OCI-LY7 (cell line): ENCODE measurements around the gene FSD2. TPM values are rescaled to one million over a fixed set of nuclear protein-coding genes. Genes with fewer than 3 reads are reported as not detected.

Experiments
- BruUV-seq: library from RNA; stranded (reverse); fragments of 400-500 nt; replicated peaks from 2 replicates; lab custom pipeline; 2021; lab: Mats Ljungman, UMichigan
- CTCF ChIA-PET: fragments of 300-600 bp; sonication (Branson Sonifier 250); formaldehyde crosslinking; loops from one replicate; lab custom pipeline; 2022; ENCODE audit warnings: antibody characterized with exemption; ENCODE audit not compliant: unreplicated experiment; lab: Charles Lee
- POLR2A ChIA-PET: fragments of 300-600 bp; sonication (Branson Sonifier 250); formaldehyde crosslinking; loops from one replicate; lab custom pipeline; 2022; ENCODE audit warnings: antibody characterized with exemption; lab: Charles Lee
- DNase-seq: peaks from one replicate; pipeline ENCODE4 v3.0.0-alpha.2; 2015; ENCODE audit warnings: low spot score
- H2AFZ ChIP-seq: fragments of 200-600 bp; sonication (generic), shearing (Covaris generic); 2 replicates; pipeline ENCODE4 v1.6.1; 2014; ENCODE audit warnings: mild to moderate bottlenecking, antibody characterized with exemption, low read length, moderate library complexity
- H3K27ac ChIP-seq: fragments of 200-600 bp; sonication (generic); 2 replicates; pipeline ENCODE4 v1.5.1; 2014; ENCODE audit warnings: mixed run types, low read depth, mild to moderate bottlenecking, moderate library complexity, low read length, inconsistent platforms; ENCODE audit not compliant: poor library complexity, severe bottlenecking
- H3K36me3 ChIP-seq: fragments of 200-600 bp; sonication (generic); 2 replicates; pipeline ENCODE4 v1.6.1; 2014; ENCODE audit warnings: mild to moderate bottlenecking, antibody characterized with exemption, low read length, moderate library complexity, mixed read lengths; ENCODE audit not compliant: insufficient read depth
- H3K4me1 ChIP-seq: fragments of 200-600 bp; sonication (generic); 2 replicates; pipeline ENCODE4 v1.5.1; 2014; ENCODE audit warnings: mild to moderate bottlenecking, low read length; ENCODE audit not compliant: insufficient read depth, poor library complexity, severe bottlenecking
- H3K4me2 ChIP-seq: fragments of 200-600 bp; sonication (generic); 2 replicates; pipeline ENCODE4 v1.6.1; 2014; ENCODE audit warnings: mild to moderate bottlenecking, low read length
- H3K4me3 ChIP-seq: fragments of 200-600 bp; sonication (generic); 2 replicates; pipeline ENCODE4 v1.5.1; 2014; ENCODE audit warnings: mild to moderate bottlenecking, low read depth, low read length; ENCODE audit not compliant: poor library complexity, severe bottlenecking
- H3K79me2 ChIP-seq: fragments of 200-600 bp; sonication (generic); 2 replicates; pipeline ENCODE4 v1.6.1; 2016; ENCODE audit warnings: low read depth, mild to moderate bottlenecking, low read length, moderate library complexity, mixed read lengths; ENCODE audit not compliant: insufficient read depth
- H3K9me2 ChIP-seq: fragments of 200-600 bp; sonication (generic); 2 replicates; pipeline ENCODE4 v1.6.1; 2016; ENCODE audit warnings: mild to moderate bottlenecking, low read length, mixed read lengths; ENCODE audit not compliant: insufficient read depth
- H3K9me3 ChIP-seq: fragments of 200-600 bp; sonication (generic); 2 replicates; pipeline ENCODE4 v1.6.1; 2014; ENCODE audit warnings: mild to moderate bottlenecking, mixed run types, low read length, mixed read lengths
- H4K20me1 ChIP-seq: fragments of 200-600 bp; sonication (generic); 2 replicates; pipeline ENCODE4 v1.6.1; 2014; ENCODE audit warnings: mild to moderate bottlenecking, antibody characterized with exemption, low read length, moderate library complexity, mixed read lengths; ENCODE audit not compliant: insufficient read depth
- CTCF ChIP-seq: fragments of 200-600 bp; sonication (generic); conservative IDR thresholded peaks from 2 replicates; pipeline ENCODE4 v1.5.1; 2014; ENCODE audit warnings: mild to moderate bottlenecking, antibody characterized with exemption, low read length, moderate library complexity, mixed read lengths
- EZH2phosphoT487 ChIP-seq: fragments of 200-600 bp; sonication (generic); IDR thresholded peaks from 2 replicates; pipeline ENCODE4 v1.6.1; 2018; ENCODE audit warnings: low read depth, borderline replicate concordance, mild to moderate bottlenecking, mixed run types, antibody characterized with exemption, low read length, moderate library complexity, mixed read lengths
- intact Hi-C: fragments of 100-400 bp; cut with micrococcal nuclease; formaldehyde crosslinking; loops from one replicate; pipeline ENCODE4 v1.10.0; 2022; ENCODE audit not compliant: unreplicated experiment
- total RNA-seq, 2 experiments: library from RNA; depleted of rRNA in 1 of 2; stranded (reverse); fragments of >200 nt in 1 of 2; shearing (Covaris generic) in 1 of 2; gene quantifications; 2 replicates each; pipeline ENCODE4 v1.2.3, GENCODE V29; 2014 to 2022

Gene FSD2
- total RNA-seq, 2 experiments from 2014 or later = 0.32 to 0.92 TPM

GRCh38 chr15:82810890-82811426 is 5.1 kb upstream of the FSD2 start:
- H3K4me3 ChIP-seq = peak overlapping the region; percentile 95
- H4K20me1 ChIP-seq = peaks cover 8% of the 10 kb centered on the region
- BruUV-seq = TSS peak; percentile 65
- no peak overlapping the region for H2AFZ ChIP-seq
- POLR2A ChIA-PET = interaction anchor here (0.7 to 4.0 kb wide), 5 partner anchors 27 to 255 kb away, joined by 3 to 26 read pairs (median 4); no protein-coding TSS in a partner anchor
- peak; percentile 36 for DNase-seq
- TF ChIP-seq CTCF (no peak), EZH2phosphoT487 (no peak)
- intact Hi-C loops = loop anchor here (2.0 kb wide), 1 partner anchor 34 kb away; no protein-coding TSS in a partner anchor
- H3K9me2 ChIP-seq = no peaks in the 10 kb centered on the region
- peak overlapping the region; percentile 91 for H3K27ac ChIP-seq
- CTCF ChIA-PET = no interaction called here
- H3K9me3 ChIP-seq = no peaks in the 10 kb centered on the region
- peaks cover 34% of the 10 kb centered on the region for H3K36me3 ChIP-seq
- peak overlapping the region; percentile 79 for H3K4me2 ChIP-seq
- H3K4me1 ChIP-seq = peaks cover 42% of the 10 kb centered on the region
- peaks cover 53% of the 10 kb centered on the region for H3K79me2 ChIP-seq

- Histone ChIP-seq H3K4me1 (peaks cover 49% of the 10 kb centered on the region), H3K79me2 (peaks cover 48% of the 10 kb centered on the region), H3K4me3 (peak overlapping the region; percentile 95), H3K9me3 (no peaks in the 10 kb centered on the region), H3K4me2 (peak overlapping the region; percentile 79), H4K20me1 (peaks cover 8% of the 10 kb centered on the region), H2AFZ (0 out of 2 replicates have a peak overlapping the region, but pooled peaks have one; percentile 1), H3K27ac (peak overlapping the region; percentile 91), H3K9me2 (no peaks in the 10 kb centered on the region), H3K36me3 (peaks cover 27% of the 10 kb centered on the region)
- CTCF ChIA-PET = no interaction called here
- POLR2A ChIA-PET = interaction anchor here (0.7 to 4.0 kb wide), 4 partner anchors 28 to 255 kb away, joined by 3 to 26 read pairs (median 4); no protein-coding TSS in a partner anchor
- DNase-seq = peak; percentile 64
- no TSS peak for BruUV-seq
- TF ChIP-seq EZH2phosphoT487 = no peak
- 0 out of 2 replicates have a peak, but pooled peaks have one; percentile 17 for TF ChIP-seq CTCF
- intact Hi-C loops = loop anchor here (2.0 kb wide), 1 partner anchor 35 kb away; no protein-coding TSS in a partner anchor
Observed at GRCh38 chr15:82810061-82810889, 4.4 kb upstream of the FSD2 start.
